CD4-positive, alpha-beta T cell treated with Interleukin-17A for 4 hours (primary cell): Measurements from ENCODE around the gene TNPO2.

ENCODE experiments used
- DNase-seq: peaks from one replicate; pipeline ENCODE4 v3.0.0-alpha.2; 2020; ENCODE audit warnings: mixed read lengths

TNPO2 gene

DNA sequence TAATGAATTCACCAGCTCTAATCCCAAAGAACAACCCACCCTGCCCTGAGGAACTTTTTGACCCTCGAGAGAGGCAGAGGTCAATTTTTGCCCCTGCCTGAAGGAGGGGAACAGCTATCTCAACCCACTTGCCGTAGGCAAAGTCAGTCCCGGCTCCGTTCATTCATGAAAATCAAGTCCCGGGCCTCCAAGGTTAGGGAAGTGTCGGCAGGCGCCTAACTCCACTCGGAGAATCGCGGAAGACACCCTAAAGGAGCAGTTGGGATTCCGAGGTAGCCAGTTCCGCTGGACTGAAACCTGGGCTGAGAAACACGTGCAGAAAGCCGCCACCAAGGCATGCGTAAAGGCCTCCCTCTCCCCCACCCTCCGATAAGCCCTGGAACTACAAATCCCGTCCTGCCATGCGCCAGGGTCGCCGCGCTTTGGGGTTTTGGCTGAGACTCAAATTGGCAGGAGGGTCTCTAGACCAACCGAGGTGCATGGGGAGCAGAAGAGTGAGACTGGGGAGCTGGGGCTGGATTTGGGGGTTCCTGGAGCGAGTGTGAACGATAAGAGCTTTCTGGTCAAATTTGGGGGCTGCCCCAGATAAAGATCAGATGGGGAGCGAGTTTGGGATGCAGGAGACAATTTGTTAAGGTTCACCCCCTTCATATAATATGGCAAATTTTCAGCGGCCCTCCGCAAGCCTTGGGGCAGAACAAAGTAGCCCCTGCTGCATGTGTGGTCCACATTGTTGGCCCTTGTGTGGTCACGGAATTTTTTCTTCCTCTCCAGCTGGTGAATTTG is at the start of gene TNPO2:
TNPO2 (minus strand) TSS at position 292 of the 786 bp plus-strand sequence. CDS start 2,955 bp downstream, outside the sequence.
- peak; percentile 73 for DNase-seq

DNA sequence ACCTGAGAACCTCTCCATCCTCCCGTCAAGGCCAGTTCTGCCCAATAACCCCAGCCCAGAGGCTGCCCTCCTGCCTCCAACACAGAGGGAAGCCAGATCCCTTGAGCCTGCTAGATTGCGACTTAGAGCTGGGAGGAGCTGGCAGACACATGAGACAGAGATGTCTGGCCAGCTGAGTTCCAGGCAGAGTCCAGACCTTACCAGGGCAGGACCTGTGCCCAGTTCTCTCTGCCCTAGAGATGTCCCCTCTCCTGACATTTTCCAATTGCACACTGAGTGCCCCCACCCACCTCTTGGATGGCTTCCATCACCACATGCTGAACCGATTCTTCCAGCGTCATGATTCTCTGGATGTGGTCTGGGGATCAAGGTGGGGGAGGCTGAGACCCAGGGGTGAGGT is 48.6 kb upstream of the TNPO2 start:
- no peak for DNase-seq

DNA sequence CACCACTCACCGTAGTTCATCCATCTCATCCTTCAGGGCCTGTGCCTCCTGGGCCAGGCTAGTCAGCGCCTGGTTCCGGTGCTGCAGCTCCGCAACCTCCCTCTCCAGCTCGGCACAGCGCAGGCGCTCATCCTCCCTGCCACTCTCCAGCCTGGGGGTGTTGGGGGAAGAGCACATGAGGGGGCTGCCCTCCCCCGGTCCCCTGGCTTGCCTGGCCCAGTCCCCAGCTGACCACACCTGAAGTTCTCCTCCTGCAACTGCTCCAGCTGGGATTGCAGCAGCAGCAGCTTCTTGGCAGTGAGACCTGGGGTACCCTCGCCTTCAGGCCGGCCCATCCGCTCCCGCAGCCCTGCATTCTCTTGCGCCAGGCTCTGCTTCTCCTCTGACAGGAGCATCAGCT is 47.2 kb upstream of the TNPO2 start:
- no peak for DNase-seq

- peak; percentile 75 for DNase-seq
These were observed 46.0 kb upstream of the TNPO2 start for GRCh38 chr19:12769689-12770088.

- no peak for DNase-seq
These were observed 43.9 kb upstream of the TNPO2 start for GRCh38 chr19:12767666-12768065.

DNA sequence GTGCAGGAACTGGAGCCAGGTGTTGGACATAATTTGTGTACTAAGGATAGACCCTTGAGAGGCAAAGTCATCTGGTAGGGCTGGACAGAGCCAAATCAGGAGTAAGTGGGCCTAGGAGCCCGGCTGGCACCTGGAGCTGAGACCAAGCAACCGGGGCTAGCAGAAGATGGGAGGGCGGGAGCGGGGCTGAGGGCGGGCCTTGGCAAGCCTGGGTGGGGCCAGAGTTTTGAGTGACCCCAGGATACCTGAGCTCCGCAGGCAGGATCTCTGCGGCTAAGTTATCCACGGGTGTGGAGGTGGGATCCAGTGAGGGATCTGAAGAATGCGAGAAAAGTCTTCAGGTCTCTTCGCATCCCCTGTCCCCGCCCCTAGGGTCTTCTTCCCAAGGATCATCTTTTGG is 43.4 kb upstream of the TNPO2 start:
- DNase-seq = no peak

DNA sequence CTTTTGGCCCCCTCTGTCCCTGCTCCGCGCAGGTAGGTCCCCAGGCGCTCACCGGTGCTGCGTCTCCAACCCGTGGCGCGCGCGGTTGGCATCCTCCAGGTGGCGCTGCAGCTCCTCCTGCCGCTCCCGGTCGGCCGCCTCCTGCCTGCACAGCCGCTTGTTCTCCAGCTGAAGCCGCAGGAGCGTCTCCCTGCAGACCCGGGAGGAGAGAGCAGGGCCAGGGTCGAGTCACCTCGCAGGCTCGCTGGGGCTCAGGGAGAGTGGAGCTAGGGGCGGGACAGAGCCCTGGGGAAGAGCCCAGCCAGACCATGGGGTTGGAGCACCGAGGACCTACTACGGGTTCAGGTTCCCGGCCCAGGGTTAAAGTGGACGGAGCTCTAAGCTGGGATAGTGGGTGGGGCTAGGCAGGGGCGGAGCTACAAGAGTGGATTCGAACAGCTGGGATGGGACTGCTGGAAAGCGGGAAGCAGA is 42.4 kb upstream of the TNPO2 start:
- peak; percentile 81 for DNase-seq

- DNase-seq = no peak
These were observed 41.0 kb upstream of the TNPO2 start for GRCh38 chr19:12764698-12765097.

DNA sequence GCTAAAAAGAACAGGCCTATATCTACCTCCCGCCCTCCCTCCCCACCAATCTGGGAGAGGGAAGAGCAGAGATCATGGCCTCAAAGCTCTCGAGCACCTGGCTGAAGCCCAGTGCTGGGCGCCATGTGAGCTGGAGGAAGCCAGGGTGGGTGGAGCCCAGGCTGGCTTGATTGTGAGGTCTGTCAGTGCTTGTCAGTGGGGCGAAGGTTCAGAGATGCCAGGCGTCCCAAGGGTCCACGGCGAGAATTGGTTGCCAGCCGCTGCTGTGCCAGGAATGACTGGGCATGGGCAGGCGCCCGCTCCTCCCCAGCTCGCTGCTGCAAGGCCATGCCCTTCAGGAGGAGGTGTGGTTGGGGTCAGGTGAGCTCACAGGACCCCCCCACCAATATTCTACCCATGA is 39.4 kb upstream of the TNPO2 start:
- DNase-seq = no peak

GRCh38 chr19:12759686-12760085 is 36.0 kb upstream of the TNPO2 start:
- DNase-seq = no peak

- peak; percentile 71 for DNase-seq
These were observed 34.0 kb upstream of the TNPO2 start for GRCh38 chr19:12757544-12758274.

DNA sequence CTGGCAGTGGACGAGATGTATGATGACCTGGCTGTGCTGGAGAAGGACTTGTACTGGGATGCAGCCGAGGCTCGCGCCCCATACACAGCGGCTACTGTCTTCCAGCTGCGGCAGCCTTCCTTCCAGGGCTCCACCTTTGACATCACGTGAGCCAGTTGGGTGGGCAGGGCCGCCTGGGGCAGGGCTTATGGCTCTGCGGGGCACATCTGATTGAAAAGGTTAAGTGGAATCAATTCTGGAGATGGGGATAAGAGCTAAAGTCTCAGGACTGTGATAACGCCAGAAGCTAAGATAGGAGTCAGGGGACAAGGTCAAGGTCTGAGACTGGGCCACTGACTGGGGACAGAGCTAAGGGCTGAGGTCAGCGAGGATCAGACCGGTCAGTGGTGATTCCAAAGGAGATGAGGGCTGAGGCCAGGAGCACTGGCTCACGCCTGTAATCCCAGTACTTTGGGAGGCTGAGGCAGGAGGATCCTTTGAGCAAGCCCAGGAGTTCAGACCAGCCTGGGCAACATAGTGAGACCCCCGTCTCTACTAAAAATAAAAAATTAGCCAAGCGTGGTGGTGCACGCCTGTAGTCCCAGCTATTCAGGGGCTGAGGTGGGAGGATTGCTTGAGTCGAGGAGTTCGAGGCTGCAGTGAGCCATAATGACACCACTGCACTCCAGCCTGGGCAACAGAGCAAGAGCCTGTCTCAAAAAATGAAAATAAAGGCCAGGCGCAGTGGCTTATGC is 32.6 kb upstream of the TNPO2 start:
- DNase-seq = no peak

- no peak for DNase-seq
These were observed 30.9 kb upstream of the TNPO2 start for GRCh38 chr19:12754465-12755196.

DNA sequence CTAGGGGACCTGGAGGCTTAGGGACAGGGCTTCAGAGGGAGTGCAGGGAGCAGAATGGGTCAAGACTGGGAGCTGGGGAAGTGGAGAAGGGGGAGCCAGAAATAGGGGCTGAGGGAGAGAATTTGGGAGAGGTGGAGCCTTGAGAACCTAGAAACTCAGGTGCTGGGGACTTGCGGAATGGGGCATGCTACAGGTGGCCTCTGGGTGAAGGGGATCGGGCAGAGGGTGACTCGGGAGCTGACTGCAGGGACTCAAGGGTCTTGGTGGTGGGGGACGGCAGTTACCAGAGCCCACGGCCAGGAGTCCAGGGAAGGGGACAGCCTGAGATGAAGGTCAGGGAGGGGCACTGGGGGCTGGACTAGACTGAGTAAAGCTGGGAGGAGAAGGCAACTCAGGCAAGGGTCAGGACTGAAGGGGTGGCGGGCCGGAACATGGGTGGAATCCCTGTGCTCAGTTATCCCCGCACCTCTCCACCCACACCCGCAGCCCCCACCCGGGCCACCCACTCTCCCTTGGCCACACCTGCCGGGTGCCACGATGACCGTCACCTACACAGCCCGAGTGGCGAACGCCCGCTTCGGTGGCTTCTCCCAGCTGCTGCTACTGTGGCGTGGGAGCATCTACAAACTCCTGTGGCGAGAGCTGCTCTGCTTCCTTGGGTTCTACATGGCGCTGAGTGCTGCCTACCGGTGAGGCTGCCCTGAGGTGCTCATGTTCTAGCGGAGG is 28.5 kb upstream of the TNPO2 start:
- DNase-seq = no peak

GRCh38 chr19:12751635-12752034 is 27.9 kb upstream of the TNPO2 start, which contains the start of gene BEST2:
TSS of gene BEST2 (plus strand) at chr19:12751791. CDS start at chr19:12752593, 802 bp downstream.
- DNase-seq = no peak

GRCh38 chr19:12750851-12751250 is 27.1 kb upstream of the TNPO2 start:
- no peak for DNase-seq

- DNase-seq = no peak
These were observed 26.3 kb upstream of the TNPO2 start for GRCh38 chr19:12749938-12750521.

DNA sequence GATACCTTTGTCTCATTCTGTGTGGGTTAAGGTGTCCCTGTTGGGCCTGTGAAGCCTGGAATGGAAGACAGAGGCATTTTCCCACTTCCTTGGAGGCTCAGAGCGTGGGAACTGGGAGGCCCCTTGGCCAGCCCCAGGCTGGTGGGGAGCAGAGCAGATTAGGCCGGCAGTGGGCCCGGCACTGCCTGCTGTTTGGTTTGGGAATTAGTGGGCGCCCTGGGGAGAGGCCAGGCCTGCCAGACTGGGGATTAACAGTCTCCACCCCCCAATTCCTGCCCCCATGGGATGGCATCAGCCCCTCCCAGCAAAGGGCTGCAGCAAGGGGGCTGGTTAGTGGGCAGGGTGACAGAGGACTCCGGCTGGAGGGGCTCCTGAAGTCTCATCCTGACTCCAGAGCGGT is 24.8 kb upstream of the TNPO2 start:
- DNase-seq = no peak

- DNase-seq = no peak
These were observed 21.6 kb upstream of the TNPO2 start for GRCh38 chr19:12745166-12745897.

- DNase-seq = no peak
These were observed 14.2 kb upstream of the TNPO2 start for GRCh38 chr19:12737835-12738351.
